ENCODE measurements around the gene DQX1. TPM values are rescaled to one million over a fixed set of nuclear protein-coding genes. Genes with fewer than 3 reads are reported as not detected.

Gene DQX1
- total RNA-seq, 3 donors from 2014 or later (not counting 1 experiment from before 2014, with no cell fraction given) = 0.21 to 0.43 TPM; not detected in 1

DNA sequence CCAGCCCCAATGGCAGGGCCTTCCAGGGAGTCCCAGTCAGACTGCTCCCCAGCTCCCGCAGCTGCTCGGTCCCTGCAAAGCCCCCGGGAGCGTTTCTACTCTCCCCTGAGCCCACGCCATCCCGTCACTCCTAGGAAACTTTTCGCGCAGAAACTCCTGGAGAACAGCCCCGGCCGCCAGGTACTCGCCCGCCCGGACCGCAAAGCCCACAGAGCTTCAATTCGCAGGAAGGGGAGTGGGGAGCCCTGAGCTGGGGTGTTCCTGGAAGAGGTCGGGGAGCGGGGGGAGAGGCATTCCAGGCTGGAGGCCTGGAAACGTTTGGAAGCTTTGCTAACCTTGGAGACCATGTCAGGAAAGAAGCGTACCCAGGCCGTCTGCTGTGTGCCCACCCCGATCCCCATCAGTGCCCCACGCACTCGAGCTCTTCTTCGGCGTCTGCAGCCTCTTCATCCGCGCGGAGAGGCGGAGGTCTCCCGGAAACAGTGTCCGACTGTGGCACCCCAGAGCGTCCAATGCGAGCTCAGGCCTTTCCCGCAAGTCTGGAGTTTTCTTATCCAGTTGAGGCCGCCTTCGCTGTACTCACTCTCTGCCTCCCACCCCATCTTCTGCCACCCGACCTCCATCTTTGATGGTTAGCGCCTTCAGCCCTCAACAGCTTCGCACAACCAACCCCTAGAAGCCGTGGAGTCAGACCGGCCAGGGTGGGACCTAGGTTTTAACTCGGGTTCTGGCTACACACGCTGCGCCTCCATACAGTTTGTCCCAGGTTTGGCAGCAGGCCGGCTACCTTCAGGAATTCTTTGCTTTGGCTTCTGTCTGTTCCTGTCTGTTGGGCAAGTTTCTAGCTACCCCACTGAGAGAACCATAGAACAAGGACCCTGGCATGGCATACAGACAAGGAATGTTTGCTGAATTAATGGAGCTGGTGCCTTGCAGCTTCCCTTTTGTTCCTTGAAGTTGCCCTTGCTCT, 22.2 kb downstream of the DQX1 start:
- H3K36me3 ChIP-seq (ENCODE audit: control insufficient read depth, insufficient read depth, low read length) = peaks cover 7% of the 10 kb centered on the region
- no peak for DNase-seq
- WGBS (ENCODE audit: insufficient coverage) = 63% methylated on average over 45 of the region's 45 CpGs
- Mint-ChIP-seq H3K9me3 (no peaks in the 10 kb centered on the region), H3K4me1 (peaks cover 51 to 82% of the 10 kb centered on the region in 2 donors), H3K27me3 (ENCODE audit: low read depth in 2 of 2) (peaks cover 0 to 8% of the 10 kb centered on the region in 2 donors), H3K36me3 (no peaks in the 10 kb centered on the region), H3K27ac (peak overlapping the region; percentile 84 to 90), H3K4me3 (peak overlapping the region; percentile 88)
- no peak for TF ChIP-seq CTCF (IDR thresholded peaks at IDR 0.05)
- peaks cover 5% of the 10 kb centered on the region for H3K27me3 ChIP-seq (ENCODE audit: control insufficient read depth, insufficient read depth, low read length)
- peak overlapping the region; percentile 57 for H3K4me3 ChIP-seq (ENCODE audit: low read length)
- peaks cover 66% of the 10 kb centered on the region for H3K4me1 ChIP-seq (ENCODE audit: control insufficient read depth, insufficient read depth, low read length)
- peak overlapping the region; percentile 74 for H3K27ac ChIP-seq (ENCODE audit: low read length)
- no peaks in the 10 kb centered on the region for H3K9me3 ChIP-seq (ENCODE audit: control insufficient read depth, insufficient read depth, low read length)
- no peak for ATAC-seq
- intact Hi-C loops (cut with micrococcal nuclease) = loop anchor here (1.0 kb wide), 1 partner anchor 20 kb away; the partner anchor contains the start of gene TTC31

DNA sequence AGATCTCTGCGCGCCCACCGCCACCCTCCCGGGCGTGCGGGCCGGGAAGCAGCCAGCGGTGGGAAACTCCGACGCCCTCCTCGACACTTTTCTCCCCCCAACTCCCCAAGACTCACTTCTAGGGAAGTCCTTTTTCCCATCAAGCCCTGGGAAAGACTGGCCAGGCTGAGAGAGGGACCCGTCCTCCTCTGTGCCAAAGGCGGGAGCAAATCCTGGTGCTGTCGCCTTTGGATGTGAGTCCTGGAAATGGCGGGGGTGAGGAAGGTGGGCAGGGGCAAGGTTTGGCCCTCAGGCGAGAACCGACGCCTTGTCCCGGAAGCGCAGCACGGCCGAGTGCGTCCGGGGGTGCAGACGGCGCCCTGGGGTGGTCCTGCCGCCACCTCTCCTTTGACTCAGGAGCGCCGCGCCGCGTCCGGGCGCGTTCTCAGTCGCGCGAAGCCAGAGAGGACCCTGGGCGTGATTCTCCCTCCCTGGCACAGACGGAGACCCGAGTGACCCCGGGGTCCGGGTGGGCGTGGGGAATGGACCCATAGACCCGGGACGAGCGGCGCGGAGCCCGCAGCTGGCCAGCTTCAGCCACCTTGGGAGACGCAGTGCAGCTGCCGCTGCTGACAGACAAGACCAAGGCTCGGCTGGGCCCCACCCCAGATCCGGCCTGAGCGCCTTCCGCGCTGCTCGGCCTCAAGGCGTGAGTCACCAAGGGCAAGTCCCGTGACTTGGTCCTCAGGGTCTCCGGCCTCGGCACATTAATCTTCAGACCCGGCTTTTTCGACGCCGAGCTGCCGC, 23.1 kb downstream of the DQX1 start:
- H3K27ac Mint-ChIP-seq = peak overlapping the region; percentile 84 to 90
- ATAC-seq (peak; percentile 43 to 56 (median 48)), DNase-seq (peak; percentile 56 to 72)
- under 1% methylated on average over 67 of the region's 67 CpGs for WGBS (ENCODE audit: insufficient coverage)
- no peaks in the 10 kb centered on the region for H3K9me3 Mint-ChIP-seq
- Histone ChIP-seq H3K4me1 (ENCODE audit: control insufficient read depth, insufficient read depth, low read length) (peaks cover 68% of the 10 kb centered on the region), H3K9me3 (ENCODE audit: control insufficient read depth, insufficient read depth, low read length) (no peaks in the 10 kb centered on the region), H3K27ac (ENCODE audit: low read length) (peak overlapping the region; percentile 74), H3K36me3 (ENCODE audit: control insufficient read depth, insufficient read depth, low read length) (peaks cover 7% of the 10 kb centered on the region), H3K4me3 (ENCODE audit: low read length) (peak overlapping the region; percentile 57), H3K27me3 (ENCODE audit: control insufficient read depth, insufficient read depth, low read length) (peaks cover 5% of the 10 kb centered on the region)
- peaks cover 51 to 84% of the 10 kb centered on the region in 2 donors for H3K4me1 Mint-ChIP-seq
- peak overlapping the region; percentile 88 for H3K4me3 Mint-ChIP-seq
- intact Hi-C loops (cut with micrococcal nuclease) = loop anchor here (1.0 kb wide), 1 partner anchor 20 kb away; the partner anchor contains the start of gene TTC31
- peaks cover 0 to 8% of the 10 kb centered on the region in 2 donors for H3K27me3 Mint-ChIP-seq (ENCODE audit: low read depth in 2 of 2)
- no peaks in the 10 kb centered on the region for H3K36me3 Mint-ChIP-seq
- peak; percentile 19 for TF ChIP-seq CTCF (IDR thresholded peaks at IDR 0.05)

- Histone ChIP-seq H3K9me3 (ENCODE audit: control insufficient read depth, insufficient read depth, low read length) (no peaks in the 10 kb centered on the region), H3K4me3 (ENCODE audit: low read length) (peak overlapping the region; percentile 57), H3K27ac (ENCODE audit: low read length) (no peak overlapping the region), H3K36me3 (ENCODE audit: control insufficient read depth, insufficient read depth, low read length) (peaks cover 7% of the 10 kb centered on the region), H3K4me1 (ENCODE audit: control insufficient read depth, insufficient read depth, low read length) (peaks cover 73% of the 10 kb centered on the region), H3K27me3 (ENCODE audit: control insufficient read depth, insufficient read depth, low read length) (peaks cover 5% of the 10 kb centered on the region)
- no peaks in the 10 kb centered on the region for H3K36me3 Mint-ChIP-seq
- no peak for TF ChIP-seq CTCF (IDR thresholded peaks at IDR 0.05)
- peaks cover 0 to 8% of the 10 kb centered on the region in 2 donors for H3K27me3 Mint-ChIP-seq (ENCODE audit: low read depth in 2 of 2)
- intact Hi-C loops (cut with micrococcal nuclease) = no loop called here
- DNase-seq = no peak
- H3K4me1 Mint-ChIP-seq = peaks cover 46 to 82% of the 10 kb centered on the region in 2 donors
- 15% methylated on average over 31 of the region's 32 CpGs for WGBS (ENCODE audit: insufficient coverage)
- no peaks in the 10 kb centered on the region for H3K9me3 Mint-ChIP-seq
- peak overlapping the region; percentile 84 to 90 for H3K27ac Mint-ChIP-seq
- peak overlapping the region; percentile 88 for H3K4me3 Mint-ChIP-seq
- no peak for ATAC-seq
Measured at GRCh38 chr2:74502147-74502719, 23.8 kb downstream of the DQX1 start.
